ENCODE results near the gene MDFI.

MDFI gene

DNA sequence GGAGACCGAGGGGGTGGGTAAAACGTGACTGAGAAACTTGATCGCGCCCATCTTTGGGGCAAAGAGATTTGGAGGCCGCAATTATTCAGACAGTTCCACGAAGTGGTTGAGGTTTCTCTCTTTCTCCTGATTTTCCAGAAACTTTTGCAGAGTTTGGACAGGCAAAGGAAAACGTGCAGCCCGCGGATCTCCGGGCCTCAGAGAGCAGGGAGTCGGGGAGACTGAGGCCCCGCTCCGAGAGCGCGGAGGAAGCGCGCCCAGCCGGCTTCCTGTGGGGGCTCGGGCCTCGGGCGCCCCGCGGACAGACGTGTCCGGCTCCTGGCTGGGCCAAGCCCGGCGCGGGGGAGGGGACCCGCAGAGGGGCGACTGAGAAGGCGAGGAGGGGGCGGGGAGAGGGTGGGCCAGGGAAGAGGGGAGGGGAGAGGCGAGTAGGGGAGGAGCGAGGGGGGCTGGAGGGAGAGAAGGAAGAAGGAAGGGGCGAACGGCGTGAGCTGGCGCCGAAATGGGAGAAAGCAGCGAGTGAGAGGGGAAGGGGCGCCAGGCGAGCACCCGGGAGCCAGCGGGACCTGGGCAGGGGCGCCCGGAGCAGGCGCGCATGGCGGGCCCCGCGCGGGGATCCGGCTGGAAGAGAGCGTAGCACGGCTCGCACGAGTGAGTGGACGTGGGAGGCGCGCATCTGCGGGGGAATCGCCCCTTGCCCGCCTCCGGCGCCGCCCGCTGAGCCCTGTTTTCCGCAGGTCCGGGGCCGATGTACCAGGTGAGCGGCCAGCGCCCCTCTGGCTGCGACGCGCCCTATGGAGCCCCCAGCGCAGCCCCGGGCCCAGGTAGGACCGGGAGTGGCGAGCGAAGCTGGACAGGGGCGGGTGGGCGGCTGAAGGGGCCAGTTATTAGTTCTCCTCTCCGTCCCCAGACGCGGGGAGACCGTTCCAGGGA lies at the start of gene MDFI:
MDFI (plus strand) TSS at position 467 of the 933 bp plus-strand sequence; CDS start at position 749, 282 bp downstream.
- no peak for DNase-seq

DNA sequence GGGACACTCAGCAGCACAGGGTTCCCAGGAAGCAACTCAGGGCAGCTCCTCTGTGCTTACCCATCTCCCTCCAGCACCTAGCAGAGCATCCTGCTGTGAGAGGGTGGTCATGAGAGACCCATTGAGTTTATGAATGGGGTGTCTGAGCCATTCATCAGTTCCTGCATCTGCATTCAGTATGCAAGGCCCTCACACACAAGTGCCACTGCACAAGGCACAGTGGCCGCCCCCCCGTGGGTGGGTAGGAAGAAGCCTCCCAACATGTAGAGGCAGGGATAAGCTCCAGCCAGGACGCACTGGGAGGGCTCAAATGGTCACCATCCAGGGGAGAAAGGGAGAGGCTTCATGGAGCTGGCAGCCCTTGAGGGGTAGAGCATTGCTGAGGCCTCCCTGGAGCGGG lies 49.0 kb upstream of the MDFI start:
- no peak for DNase-seq

GRCh38 chr6:41589636-41590622 lies 48.3 kb upstream of the MDFI start:
- no peak for DNase-seq

- DNase-seq: no peak
Measured at GRCh38 chr6:41591122-41591521, 47.1 kb upstream of the MDFI start.

- peak; percentile 38 to 93 for DNase-seq
Measured at GRCh38 chr6:41591859-41592502, 46.3 kb upstream of the MDFI start.

GRCh38 chr6:41593406-41593805 lies 44.9 kb upstream of the MDFI start:
- no peak for DNase-seq

DNA sequence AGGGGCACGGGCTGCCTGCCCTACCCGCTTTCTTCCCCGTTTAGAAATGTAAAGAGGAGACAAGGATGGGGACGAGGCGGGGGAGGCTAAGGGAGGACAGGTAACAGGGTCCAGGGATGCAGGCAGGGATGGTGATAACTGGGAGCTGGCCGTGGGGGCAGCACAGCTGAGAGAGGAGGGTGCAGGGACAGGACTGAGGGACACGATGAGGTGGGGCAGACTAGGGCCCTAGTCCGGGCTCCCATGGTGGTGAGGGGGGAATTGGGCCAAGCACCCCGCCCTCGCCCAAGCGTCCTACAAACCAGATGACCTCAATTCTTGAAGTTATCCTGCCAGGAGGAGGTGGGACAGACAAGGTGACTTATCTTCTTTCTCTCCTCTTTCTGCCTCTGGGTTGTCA lies 44.4 kb upstream of the MDFI start:
- no peak for DNase-seq

DNA sequence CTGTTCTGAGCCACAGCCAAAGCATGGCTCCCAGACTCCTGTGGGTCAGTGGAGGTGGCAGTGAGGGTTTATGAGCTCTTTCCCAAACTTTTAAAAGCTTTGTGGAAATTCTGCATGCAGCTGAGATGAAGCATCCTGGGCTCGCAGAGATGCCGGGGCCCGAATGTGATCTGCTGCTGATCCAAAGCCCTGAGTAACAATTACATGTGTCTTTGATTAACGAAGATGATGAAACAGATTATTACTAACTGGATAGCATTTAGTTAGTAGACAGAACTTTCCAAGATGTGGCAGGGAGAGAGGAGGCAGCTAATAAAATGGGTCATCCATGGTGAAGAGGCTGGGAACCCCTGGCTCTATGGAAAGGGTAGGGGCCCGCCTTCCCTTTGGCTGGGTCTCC lies 43.9 kb upstream of the MDFI start:
- DNase-seq: no peak

- no peak for DNase-seq
Measured at GRCh38 chr6:41594766-41595165, 43.5 kb upstream of the MDFI start.

DNA sequence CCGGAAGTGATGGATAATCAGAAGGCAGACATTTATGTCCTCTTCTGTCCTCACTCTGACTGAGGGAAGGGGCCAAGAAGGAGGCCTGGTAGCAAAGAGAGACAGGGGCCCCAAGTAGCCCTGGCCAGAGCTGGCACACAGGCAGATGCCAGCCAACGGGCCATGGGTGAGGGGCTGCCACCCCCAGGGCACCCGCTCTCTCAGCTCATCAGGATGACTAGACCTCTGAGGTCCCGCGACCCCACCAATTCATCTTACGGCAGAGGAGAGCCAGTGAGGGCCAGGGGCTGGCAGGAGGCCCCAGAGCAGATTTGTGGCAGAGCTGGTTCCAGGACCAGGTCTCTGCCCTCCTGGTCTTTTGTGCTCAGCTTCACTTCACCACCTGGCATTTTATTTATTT lies 43.1 kb upstream of the MDFI start:
- DNase-seq: no peak

- no peak for DNase-seq
Measured at GRCh38 chr6:41596096-41596685, 42.1 kb upstream of the MDFI start.

- DNase-seq: no peak
Measured at GRCh38 chr6:41596807-41597206, 41.5 kb upstream of the MDFI start.

DNA sequence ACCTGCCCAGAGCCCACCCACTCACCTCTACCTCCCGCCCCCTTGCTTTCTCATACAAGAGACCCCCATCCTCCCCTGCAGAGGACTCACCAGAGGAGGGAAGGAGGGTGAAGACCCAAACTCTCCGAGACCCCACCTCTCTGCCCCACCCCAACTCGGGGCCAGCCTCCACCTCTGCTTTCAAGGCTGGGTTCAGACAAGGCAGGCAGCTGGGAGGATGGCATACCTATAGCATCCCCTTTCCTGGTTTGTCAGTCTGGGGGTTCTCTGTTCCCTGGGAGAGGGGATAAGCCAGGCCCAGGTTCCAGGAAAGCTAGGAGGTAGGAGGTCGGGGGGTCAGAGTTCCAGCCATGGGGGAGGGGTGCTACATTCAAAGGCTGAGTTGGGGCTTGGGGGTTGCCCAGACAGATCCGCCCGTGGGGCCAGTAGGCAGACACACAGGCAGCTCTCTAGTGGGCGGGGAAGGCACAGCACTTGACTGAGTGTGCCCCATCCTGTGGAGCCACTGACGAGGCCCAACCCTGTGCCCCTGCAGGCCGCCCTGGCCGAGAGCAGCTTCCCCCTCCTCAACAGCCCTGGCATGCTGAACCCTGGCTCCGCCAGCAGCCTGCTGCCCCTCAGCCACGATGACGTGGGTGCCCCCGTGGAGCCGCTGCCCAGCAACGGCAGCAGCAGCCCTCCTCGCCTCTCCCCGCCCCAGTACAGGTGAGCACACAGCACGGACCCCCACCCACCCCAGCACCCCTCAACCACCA lies 40.8 kb upstream of the MDFI start:
- DNase-seq: no peak

DNA sequence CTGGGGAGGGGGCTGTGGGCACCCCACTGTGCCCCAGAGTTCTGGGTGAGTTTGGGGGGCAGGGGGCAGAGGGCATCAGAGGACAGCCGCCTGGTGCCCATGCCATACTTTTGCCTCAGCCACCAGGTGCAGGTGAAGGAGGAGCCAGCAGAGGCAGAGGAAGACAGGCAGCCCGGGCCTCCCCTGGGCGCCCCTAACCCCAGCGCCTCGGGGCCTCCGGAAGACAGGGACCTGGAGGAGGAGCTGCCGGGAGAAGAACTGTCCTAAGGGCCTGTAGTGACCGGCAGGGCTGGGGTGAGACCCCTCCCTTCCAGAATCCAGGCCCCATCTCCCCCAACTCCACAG lies 39.6 kb upstream of the MDFI start:
- no peak for DNase-seq

- DNase-seq: no peak
Measured at GRCh38 chr6:41599015-41599851, 39.0 kb upstream of the MDFI start.

- DNase-seq: no peak
Measured at GRCh38 chr6:41599852-41600445, 38.3 kb upstream of the MDFI start.

DNA sequence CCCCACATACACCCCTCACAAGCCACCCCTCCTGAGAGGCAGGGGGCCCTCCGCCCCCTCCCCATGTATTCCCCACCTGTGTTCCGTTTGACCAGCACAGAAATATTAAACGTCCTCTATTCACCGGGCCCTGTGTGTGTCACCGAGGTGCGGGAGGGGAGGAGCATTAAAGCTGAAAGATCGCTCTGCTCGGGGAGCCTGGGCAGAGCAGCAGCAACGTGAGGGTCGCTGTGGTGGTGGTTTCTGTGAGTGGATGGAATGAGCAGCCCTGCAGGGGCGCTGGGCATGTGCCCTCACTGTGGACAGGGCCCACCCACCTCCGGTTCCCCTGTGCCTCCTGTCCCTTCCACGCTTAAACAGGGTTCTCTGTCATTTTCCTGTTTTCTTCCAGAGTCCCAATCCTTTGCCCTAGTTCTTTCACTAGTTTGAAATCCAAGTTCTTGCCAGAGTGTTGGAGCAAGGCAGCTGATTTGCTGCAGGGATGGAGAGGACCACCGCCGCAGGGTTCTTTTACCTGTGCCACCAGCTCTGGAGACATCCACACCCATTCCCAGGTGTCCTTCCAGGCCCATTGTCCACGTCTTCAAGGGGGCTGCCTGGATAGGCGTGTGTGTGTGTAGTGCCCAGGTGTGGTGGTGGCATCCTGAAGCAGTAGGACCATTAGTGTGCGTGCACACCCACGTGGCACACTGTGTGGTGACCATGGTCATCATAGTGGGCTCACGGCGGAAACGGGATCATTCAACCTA lies 37.6 kb upstream of the MDFI start:
- DNase-seq: no peak

DNA sequence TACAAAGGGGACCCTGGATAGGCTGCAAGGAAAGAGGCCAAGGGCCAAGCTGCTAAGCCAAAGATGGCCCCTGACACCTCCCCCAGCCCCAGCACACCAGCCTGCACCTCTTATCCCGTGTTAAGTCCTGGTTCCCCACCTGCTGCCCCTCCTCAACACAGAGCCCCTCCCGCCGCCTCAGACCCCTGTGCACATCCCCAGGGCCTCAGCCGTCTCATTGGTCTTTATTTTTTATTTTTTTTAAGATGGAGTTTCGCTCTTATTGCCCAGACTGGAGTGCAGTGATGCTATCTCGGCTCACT lies 37.1 kb upstream of the MDFI start:
- no peak for DNase-seq

GRCh38 chr6:41602422-41602743 lies 35.9 kb upstream of the MDFI start:
- DNase-seq: no peak

All from inflammatory macrophage treated with lipopolysaccharide for 1 hour (primary cell).